Stromal cell of bone marrow (primary cell): Measurements from ENCODE around the gene CCN6.

Experiments
- DNase-seq: peaks from one replicate; pipeline ENCODE4 v3.0.0-alpha.2; 2012; ENCODE audit warnings: low read depth

Gene CCN6

GRCh38 chr6:112117554-112117953 lies 63.6 kb downstream of the CCN6 start:
- DNase-seq: no peak

- DNase-seq: no peak
Measured at GRCh38 chr6:112118034-112118433, 64.1 kb downstream of the CCN6 start.
